Vagina (tissue), 2 donors: Measurements from ENCODE around the gene ANAPC2. TPM values are rescaled to one million over a fixed set of nuclear protein-coding genes. Genes with fewer than 3 reads are reported as not detected.

Experiments used
- DNase-seq, 2 donors: peaks; one replicate each; pipeline ENCODE4 v3.0.0-alpha.2; 2017; ENCODE audit errors: extremely low spot score in 2 of 2
- H3K27ac ChIP-seq: fragments of 200-600 bp; sonication (generic); one replicate; pipeline ENCODE4 v1.5.1; 2019
- H3K27me3 ChIP-seq: fragments of 200-600 bp; sonication (generic); one replicate; pipeline ENCODE4 v1.5.1; 2019
- H3K36me3 ChIP-seq, 2 donors: fragments of 200-600 bp; sonication (generic); one replicate each; pipeline ENCODE4 v1.5.1; 2017 to 2019
- H3K4me1 ChIP-seq: fragments of 200-600 bp; sonication (generic); one replicate; pipeline ENCODE4 v1.5.1; 2019
- H3K4me3 ChIP-seq, 2 donors: fragments of 200-600 bp; sonication (generic); 1 replicate in 1 of 2; 2 replicates in 1 of 2; pipeline ENCODE4 v1.5.1; 2016 to 2019
- H3K9me3 ChIP-seq: fragments of 200-600 bp; sonication (generic); one replicate; pipeline ENCODE4 v1.5.1; 2019
- POLR2A ChIP-seq, 2 donors: fragments of 450-650 bp; IDR thresholded peaks; one replicate each; pipeline ENCODE4 v1.6.1; 2017; ENCODE audit warnings: antibody characterized with exemption in 2 of 2, mild to moderate bottlenecking in 2 of 2, moderate library complexity in 2 of 2
- POLR2AphosphoS5 ChIP-seq, 2 donors: sonication (generic); formaldehyde crosslinking; IDR thresholded peaks; one replicate each; pipeline ENCODE4 v1.9.0; 2017; ENCODE audit warnings: antibody characterized with exemption in 2 of 2, mild to moderate bottlenecking in 2 of 2, low read depth in 1 of 2; ENCODE audit not compliant: insufficient read depth in 1 of 2
- intact Hi-C: fragments of 100-400 bp; cut with DNase I; formaldehyde crosslinking; loops from one replicate; pipeline ENCODE4 v1.15.1; 2023
- total RNA-seq: library from RNA; depleted of rRNA; stranded (reverse); fragments of >200 nt; gene quantifications from one replicate; pipeline ENCODE4 v1.2.3, GENCODE V29; 2016
- TF ChIP-seq, protein P1 (sequence below), 3 experiments: fragments of 450-650 bp in 2 of 3; fragments of 200-600 bp in 1 of 3; sonication (generic) in 1 of 3; IDR thresholded peaks; one replicate each; pipeline ENCODE4 v1.5.1; 2017 to 2019; ENCODE audit warnings: antibody characterized with exemption in 3 of 3, mild to moderate bottlenecking in 2 of 3, moderate library complexity in 2 of 3

The ANAPC2 gene
- total RNA-seq, 1 donor from 2014 or later: 30.0 TPM

- intact Hi-C loops: no loop called here
- H3K27me3 ChIP-seq: no peaks in the 10 kb centered on the region
Observed at GRCh38 chr9:137148661-137149060, 39.7 kb downstream of the ANAPC2 start.

DNA sequence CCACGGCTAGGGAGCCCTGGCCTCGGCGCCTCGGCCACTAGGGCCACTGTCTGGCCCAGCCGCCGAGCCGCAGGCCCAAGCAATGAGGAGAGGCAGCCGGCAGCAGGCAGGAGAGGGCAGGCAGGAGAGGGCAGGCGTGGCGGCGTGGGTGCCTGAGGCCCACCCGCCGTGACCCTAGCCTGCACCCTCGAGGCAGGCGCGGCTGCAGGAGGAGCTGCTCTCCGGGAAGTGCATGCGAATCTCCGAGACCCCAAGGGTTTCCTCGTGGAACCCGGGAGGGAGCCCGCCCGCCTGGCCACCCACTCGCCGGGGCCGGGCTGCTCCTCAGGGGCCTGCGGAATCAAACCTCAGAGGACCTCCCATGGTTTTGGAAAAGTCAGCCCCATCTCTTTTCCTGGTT is 40.1 kb downstream of the ANAPC2 start:
- TF ChIP-seq POLR2A (IDR thresholded peaks at IDR 0.05) (no peak), POLR2AphosphoS5 (IDR thresholded peaks at IDR 0.05; ENCODE audit: insufficient read depth in 1 of 2, low read depth in 1 of 2) (no peak)
- TF ChIP-seq, protein P1, sequence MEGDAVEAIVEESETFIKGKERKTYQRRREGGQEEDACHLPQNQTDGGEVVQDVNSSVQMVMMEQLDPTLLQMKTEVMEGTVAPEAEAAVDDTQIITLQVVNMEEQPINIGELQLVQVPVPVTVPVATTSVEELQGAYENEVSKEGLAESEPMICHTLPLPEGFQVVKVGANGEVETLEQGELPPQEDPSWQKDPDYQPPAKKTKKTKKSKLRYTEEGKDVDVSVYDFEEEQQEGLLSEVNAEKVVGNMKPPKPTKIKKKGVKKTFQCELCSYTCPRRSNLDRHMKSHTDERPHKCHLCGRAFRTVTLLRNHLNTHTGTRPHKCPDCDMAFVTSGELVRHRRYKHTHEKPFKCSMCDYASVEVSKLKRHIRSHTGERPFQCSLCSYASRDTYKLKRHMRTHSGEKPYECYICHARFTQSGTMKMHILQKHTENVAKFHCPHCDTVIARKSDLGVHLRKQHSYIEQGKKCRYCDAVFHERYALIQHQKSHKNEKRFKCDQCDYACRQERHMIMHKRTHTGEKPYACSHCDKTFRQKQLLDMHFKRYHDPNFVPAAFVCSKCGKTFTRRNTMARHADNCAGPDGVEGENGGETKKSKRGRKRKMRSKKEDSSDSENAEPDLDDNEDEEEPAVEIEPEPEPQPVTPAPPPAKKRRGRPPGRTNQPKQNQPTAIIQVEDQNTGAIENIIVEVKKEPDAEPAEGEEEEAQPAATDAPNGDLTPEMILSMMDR (IDR thresholded peaks at IDR 0.05): no peak
- no peaks in the 10 kb centered on the region for H3K4me1 ChIP-seq
- intact Hi-C loops: no loop called here
- DNase-seq: no peak
- no peaks in the 10 kb centered on the region for H3K36me3 ChIP-seq
- H3K9me3 ChIP-seq: no peaks in the 10 kb centered on the region
- H3K27ac ChIP-seq: no peak overlapping the region
- no peak overlapping the region for H3K4me3 ChIP-seq
- H3K27me3 ChIP-seq: no peaks in the 10 kb centered on the region

More at GRCh38 chr9:137148661-137149060, 39.7 kb downstream of the ANAPC2 start:
- Histone ChIP-seq H3K4me1 (no peaks in the 10 kb centered on the region), H3K27ac (no peak overlapping the region), H3K36me3 (no peaks in the 10 kb centered on the region), H3K9me3 (no peaks in the 10 kb centered on the region), H3K4me3 (no peak overlapping the region)
- no peak for DNase-seq
- TF ChIP-seq POLR2AphosphoS5 (IDR thresholded peaks at IDR 0.05; ENCODE audit: insufficient read depth in 1 of 2, low read depth in 1 of 2): no peak
- TF ChIP-seq, protein P1 (IDR thresholded peaks at IDR 0.05): no peak
- TF ChIP-seq POLR2A (IDR thresholded peaks at IDR 0.05): no peak

- Histone ChIP-seq H3K4me3 (no peak overlapping the region), H3K4me1 (no peaks in the 10 kb centered on the region), H3K9me3 (no peaks in the 10 kb centered on the region), H3K27ac (no peak overlapping the region), H3K27me3 (no peaks in the 10 kb centered on the region), H3K36me3 (no peaks in the 10 kb centered on the region)
- TF ChIP-seq, protein P1 (IDR thresholded peaks at IDR 0.05): no peak
- TF ChIP-seq POLR2AphosphoS5 (IDR thresholded peaks at IDR 0.05; ENCODE audit: insufficient read depth in 1 of 2, low read depth in 1 of 2) (no peak), POLR2A (IDR thresholded peaks at IDR 0.05) (no peak)
- DNase-seq: no peak
- intact Hi-C loops: no loop called here
Observed at GRCh38 chr9:137147793-137148160, 40.6 kb downstream of the ANAPC2 start.

DNA sequence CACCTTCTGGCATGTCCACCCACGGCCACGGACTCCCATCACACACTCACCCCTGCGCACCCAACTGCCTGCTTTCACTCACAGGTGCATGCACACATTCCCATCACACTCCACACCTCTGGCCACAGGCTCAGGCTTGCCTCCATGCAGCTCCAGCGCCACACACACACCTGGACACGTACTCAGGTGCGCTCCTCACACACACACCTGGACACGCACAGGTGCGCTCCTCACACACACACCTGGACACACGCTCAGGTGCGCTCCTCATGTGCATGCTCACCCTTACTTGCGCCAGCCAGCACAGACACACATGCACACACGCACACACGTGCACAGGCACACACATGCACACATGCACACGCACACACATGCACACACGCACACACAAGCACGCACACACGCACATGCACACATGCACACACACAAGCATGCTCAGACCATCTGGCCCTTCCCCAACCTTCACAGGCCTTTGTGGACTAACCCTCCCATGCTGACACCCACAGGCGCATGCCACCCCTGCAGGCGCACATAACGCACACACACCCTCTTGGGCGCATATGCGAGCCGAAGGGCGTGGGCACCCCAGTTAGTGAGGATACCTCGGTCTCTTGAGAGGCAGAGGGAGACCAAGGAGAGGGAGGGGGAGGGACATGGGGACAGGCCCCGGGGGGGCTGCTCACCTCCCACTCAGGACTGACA is 41.1 kb downstream of the ANAPC2 start:
- Histone ChIP-seq H3K9me3 (no peaks in the 10 kb centered on the region), H3K36me3 (no peaks in the 10 kb centered on the region), H3K4me1 (no peaks in the 10 kb centered on the region), H3K4me3 (no peak overlapping the region), H3K27ac (no peak overlapping the region), H3K27me3 (no peaks in the 10 kb centered on the region)
- intact Hi-C loops: no loop called here
- no peak for TF ChIP-seq POLR2AphosphoS5 (IDR thresholded peaks at IDR 0.05; ENCODE audit: insufficient read depth in 1 of 2, low read depth in 1 of 2)
- no peak for DNase-seq

DNA sequence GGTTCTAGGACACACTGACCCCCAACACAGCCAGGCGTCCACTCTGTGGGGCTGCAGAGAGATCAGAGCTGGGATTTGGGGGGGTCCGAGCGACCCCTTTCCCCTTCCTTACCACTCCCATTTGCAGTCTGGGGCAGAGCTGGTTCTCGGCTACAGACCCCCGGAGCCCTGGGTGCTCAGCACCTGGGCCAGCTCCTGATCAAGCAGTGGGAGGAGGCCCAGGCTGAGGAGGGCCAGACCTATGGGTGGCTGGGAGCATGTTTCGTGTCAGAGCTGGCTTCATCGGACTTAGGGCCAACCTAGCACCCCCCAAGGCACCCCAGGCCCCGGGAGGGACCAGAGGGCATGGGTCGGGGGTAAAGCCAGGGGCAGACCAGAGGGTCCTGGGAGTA is 41.8 kb downstream of the ANAPC2 start:
- Histone ChIP-seq H3K4me3 (no peak overlapping the region), H3K36me3 (no peaks in the 10 kb centered on the region), H3K9me3 (no peaks in the 10 kb centered on the region), H3K4me1 (no peaks in the 10 kb centered on the region), H3K27ac (no peak overlapping the region), H3K27me3 (no peaks in the 10 kb centered on the region)
- no peak for DNase-seq
- TF ChIP-seq, protein P1 (IDR thresholded peaks at IDR 0.05): no peak
- TF ChIP-seq POLR2AphosphoS5 (IDR thresholded peaks at IDR 0.05; ENCODE audit: insufficient read depth in 1 of 2, low read depth in 1 of 2): no peak
- TF ChIP-seq POLR2A (IDR thresholded peaks at IDR 0.05): no peak
- intact Hi-C loops: no loop called here
